ENCODE data around the gene ERICH3.

- TF ChIP-seq CTCF (conservative IDR thresholded peaks at IDR 0.05) (no peak), ZFX (IDR thresholded peaks at IDR 0.05) (no peak)
These were observed 43.2 kb upstream of the ERICH3 start for GRCh38 chr1:74716822-74717221.
